HG03159 (cell line): ENCODE measurements around the gene NEMP2.

Source experiments
- ATAC-seq: cut with Tn5 transposase; IDR thresholded peaks from one replicate; pipeline ENCODE4 v1.9.1; 2021; ENCODE audit warnings: mild to moderate bottlenecking, moderate library complexity; ENCODE audit not compliant: unreplicated experiment

The NEMP2 gene

GRCh38 chr2:190462181-190462580, 72.3 kb downstream of the NEMP2 start:
- no peak for ATAC-seq

DNA sequence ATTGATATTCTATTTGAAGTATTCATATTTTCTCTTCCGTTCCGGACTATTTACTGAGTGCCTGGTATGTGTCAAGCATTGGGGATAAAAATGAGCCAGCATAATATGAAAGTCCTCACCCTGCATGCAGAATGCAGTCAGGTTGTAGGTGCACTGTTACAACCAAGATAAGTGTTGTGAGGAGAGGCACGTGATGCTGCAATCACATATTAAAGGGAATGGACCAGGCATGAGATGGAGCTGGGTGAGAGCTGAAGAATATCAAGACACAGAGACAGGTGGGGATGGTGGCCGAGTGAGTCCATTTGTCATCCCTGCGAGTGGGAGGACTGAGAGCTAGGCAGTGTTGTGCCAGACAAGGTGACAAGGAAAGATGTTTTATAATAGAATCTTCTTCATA, 74.0 kb downstream of the NEMP2 start:
- ATAC-seq, result no peak

DNA sequence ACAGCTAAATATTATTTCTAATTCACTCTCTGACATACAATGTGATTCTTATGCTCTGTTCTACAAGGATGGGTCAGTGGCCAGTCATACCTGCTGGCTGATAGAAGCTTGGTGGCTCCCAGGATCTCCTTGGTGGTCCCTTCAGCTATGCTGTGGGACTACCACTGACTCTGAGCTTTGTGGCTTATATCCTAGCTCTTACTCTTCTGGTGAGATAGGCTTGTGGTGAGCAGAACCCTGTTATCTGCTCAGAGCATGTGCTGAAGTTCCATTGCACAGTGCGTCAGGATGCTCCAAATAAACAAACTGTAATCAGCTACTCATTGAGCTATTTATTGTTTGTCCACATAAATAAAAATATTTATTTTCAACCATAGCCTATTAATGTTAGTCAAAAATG, 74.6 kb downstream of the NEMP2 start:
- no peak for ATAC-seq

DNA sequence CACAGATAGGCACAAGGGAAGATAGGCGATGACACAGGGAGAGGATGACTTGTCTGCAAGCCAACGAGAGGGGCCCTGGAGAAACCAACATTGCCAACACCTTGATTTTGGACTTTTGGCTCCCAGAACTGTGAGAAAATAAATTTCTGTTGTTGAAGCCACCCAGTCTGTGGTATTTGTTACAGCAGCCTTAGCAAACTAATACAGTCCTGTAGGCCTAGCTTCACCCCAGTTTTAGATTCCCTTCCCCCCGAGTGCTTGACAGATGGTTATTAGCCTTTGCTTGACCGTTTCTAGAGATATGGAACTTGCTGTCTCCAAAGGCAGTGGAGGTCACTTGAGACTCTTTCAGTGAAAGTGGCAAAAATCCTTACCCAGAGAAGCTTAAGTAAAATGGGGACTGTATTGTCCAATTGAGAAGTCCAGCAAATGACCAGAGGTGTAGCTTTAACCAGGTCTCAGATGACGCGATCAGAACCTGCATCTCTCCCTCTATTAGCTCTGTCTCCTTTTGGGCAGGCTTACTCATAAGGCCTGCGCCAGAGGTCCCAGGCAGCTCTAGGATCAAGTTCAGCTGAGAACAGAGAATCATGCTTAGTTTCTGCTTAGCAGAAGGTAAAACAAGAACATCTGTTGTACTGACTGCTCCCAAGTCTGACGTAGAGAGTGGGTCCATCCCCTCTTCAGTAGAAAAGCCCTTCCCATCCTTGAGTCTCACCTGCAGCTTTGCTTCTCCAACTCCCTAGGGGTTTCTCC, 76.0 kb downstream of the NEMP2 start:
- ATAC-seq, result no peak

DNA sequence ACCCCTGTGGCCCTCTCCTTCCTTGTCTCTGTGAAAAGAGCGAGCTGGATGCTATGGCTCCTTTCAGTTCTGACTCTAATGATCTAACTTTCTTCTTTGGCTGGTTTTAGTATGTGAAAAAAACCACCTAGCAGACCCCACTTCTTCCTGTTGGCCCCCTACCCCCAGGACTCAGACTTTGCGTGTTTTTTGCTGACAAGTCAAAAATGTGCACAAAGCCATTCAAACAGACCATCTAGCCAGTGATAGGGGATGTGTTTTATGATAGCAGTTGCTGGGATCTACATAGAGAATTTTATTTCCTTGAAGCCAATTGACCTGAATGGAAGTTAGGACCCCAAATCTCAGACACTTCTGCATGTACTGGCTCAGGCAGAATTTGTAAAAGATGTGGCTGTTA, 77.3 kb downstream of the NEMP2 start:
- ATAC-seq, result no peak

- ATAC-seq, result no peak
These were observed 77.7 kb downstream of the NEMP2 start for GRCh38 chr2:190456833-190457232.

DNA sequence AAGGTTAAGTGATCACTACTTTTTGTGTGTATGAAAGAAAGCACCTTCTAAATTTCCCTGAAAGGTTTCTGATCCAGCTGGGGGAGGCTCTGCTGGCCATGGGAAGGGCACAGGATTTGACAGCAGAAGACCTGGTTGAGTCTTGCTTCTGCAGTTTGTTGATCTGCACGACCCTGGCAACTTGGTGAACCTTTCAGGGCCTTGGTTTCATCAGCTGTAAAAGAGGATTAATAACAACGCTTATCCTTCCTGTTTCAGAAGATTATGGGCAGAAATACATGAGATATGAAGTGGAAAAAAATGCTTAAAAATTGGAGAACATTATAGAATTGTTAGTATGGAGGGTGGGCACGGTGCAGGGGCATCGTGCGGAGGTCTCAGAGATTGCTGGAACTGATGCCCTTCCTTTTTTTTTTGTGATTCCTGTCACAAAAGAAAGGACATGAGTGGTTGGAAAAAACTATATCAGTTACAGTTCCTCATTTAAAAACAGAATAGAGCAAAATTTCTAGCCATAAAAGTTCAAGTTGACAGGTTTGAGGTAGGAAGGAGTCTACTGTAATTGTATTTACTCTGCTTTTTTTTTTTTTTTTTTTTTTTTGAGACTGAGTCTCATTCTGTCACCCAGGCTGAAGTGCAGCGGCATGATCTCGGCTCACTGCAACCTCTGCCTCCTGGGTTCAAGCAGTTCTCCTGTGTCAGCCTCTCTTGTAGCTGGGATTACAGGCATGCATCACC, 79.0 kb downstream of the NEMP2 start:
- no peak for ATAC-seq

DNA sequence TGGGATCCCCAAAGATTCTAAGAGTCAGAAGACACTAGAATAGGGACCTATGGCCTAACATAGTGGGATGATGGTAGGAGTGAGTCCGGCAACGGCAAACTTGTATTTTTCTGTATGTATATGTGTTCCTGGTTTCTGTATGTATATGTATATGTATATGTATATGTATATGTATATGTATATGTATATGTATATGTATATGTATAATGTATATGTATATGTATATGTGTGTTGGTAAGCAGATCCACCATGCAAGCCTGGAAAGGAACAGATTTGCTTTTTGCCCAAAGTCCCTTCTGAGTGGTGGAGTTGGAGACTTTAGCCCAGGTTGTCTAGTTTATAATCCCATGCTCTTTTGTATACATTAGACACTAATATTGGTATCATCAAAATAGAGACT, 79.7 kb downstream of the NEMP2 start:
- no peak for ATAC-seq
